GM18499 (cell line): ENCODE data around the gene CCDC167.
"Not testable (repeated sequence)": the region's sequence is repeated elsewhere in the genome, so short reads cannot be mapped to it uniquely, and the experiment has no call there.

ENCODE experiments used
- ATAC-seq: cut with Tn5 transposase; IDR thresholded peaks from one replicate; pipeline ENCODE4 v1.9.1; 2021; ENCODE audit warnings: moderate number of reproducible peaks; ENCODE audit not compliant: insufficient read depth, unreplicated experiment

CCDC167 gene

GRCh38 chr6:37512400-37513011, 12.8 kb upstream of the CCDC167 start:
- no peak for ATAC-seq

DNA sequence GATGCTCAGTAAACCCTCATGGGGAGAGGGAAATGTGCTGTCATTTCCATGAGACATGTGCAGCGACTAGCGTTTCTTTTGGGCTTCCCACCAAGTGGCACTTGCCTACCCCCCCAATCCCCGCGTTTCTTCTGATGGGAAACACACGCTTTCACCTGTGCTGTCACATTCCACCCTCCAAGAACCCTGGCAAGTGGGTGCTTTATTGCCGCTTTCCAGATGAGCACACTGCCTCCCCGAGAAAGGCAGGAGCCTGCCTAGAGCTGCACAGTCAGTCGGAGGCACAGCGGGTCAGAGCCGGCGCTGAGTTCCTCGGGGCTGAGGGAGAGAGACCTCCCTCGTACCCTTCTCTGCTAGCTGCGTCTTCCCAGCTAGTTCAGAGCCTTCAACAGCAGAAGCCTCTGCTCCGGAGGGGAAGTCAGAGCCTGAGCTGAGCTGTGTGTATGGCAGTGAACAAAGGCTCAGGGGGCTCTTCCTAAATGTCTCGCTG, 12.3 kb upstream of the CCDC167 start:
- no peak for ATAC-seq

GRCh38 chr6:37511201-37511600, 11.5 kb upstream of the CCDC167 start:
- no peak for ATAC-seq

- ATAC-seq: no peak
Measured at GRCh38 chr6:37507690-37508421, 8.2 kb upstream of the CCDC167 start.

GRCh38 chr6:37507077-37507476, 7.4 kb upstream of the CCDC167 start:
- no peak for ATAC-seq

GRCh38 chr6:37506479-37506878, 6.8 kb upstream of the CCDC167 start:
- ATAC-seq: no peak

DNA sequence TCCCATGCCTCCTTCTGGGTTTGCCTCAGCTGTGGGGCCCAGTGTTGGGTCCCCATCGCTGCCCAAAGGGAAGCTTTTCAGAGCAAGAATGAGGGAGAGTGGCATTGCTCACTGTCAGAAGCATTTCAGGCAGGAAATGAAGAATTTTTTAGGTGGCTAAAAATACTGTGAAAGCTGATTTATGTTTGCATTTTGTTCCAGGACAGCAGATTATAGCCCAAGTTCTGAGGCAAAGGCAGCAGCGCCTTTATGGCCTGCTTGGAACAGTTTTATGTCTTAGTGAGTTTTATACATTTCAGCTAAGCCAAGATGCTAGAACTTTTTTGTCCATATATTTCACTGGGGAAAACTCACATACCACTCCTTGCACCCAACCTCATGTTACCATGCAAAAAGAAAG, 4.3 kb upstream of the CCDC167 start:
- no peak for ATAC-seq

DNA sequence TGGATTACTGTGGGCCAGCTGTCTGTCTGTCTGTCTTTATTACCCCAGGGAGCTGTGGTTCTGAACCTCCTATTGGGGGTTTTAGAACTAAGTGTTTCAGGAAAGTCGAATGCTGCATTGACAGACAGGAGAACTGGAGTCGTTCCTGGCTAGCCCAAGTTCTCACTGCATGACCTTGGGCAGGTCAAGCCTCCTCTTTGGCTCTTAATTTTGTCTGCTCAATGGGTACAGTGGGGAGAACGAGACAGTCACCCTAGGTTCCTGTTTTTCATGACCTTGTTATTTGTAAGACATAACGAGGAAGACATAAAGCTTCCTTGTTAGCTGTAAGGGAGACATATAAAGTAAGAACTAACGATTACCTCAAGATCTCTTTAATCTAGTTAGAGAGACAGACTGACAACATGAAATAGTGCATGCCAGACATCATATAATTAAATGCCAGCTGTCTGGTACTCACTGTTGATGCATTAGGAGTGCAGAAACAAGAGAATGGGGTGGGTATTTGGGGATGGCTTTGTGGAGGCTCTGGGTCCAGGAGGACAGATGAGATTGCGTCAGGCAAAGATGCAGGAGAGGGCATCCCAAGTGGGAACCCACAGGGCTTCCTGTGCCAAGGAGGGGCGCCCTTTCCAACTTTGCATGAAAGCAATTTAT, 3.7 kb upstream of the CCDC167 start:
- ATAC-seq: no peak

DNA sequence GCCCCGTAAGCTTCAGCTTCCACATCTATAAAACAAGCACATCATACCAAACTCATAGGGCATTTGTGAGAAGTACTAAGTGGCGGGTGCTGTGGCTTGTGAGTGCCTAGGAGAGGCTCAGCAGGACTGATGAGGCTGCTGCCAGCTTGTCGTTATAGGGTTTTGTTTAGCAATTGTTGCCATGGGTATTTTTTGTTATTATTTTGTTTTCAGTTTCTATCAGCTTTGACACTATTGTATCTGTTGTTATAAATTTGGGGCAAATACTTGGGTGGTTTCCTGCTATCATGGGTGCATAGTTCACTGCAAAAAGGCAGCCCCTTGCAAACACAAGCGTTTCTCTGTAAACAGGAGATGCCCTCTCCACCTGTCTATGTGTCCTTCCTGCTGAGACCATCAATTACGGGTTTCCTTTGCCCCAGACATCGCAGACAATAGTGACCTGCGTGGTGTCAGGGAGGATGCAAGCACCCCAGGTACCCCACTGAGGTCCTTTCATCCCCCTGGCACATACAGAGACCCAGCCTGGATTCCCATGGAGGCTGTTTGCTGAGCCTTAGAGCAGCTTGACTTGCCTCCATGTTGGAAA, 3.1 kb upstream of the CCDC167 start:
- no peak for ATAC-seq

- no peak for ATAC-seq
Measured at GRCh38 chr6:37501632-37502491, 2.2 kb upstream of the CCDC167 start.

GRCh38 chr6:37500904-37501303, 1.2 kb upstream of the CCDC167 start:
- ATAC-seq: not testable (repeated sequence)

DNA sequence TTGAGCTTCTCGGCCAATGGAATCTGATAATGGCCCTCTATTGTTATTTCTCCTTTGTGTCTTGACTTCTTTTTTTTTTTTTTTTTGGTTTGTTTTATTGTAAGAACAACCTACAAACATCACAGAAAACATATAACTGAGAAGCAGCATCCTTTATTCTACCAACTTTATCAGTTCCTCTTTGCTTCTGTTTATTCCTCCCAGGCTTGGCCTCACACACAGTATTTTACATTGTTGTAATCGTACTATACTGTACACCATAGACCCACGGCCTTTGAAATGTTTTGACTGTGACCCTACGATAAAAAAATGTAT, 558 bp upstream of the CCDC167 start:
- ATAC-seq: peak; percentile 4

DNA sequence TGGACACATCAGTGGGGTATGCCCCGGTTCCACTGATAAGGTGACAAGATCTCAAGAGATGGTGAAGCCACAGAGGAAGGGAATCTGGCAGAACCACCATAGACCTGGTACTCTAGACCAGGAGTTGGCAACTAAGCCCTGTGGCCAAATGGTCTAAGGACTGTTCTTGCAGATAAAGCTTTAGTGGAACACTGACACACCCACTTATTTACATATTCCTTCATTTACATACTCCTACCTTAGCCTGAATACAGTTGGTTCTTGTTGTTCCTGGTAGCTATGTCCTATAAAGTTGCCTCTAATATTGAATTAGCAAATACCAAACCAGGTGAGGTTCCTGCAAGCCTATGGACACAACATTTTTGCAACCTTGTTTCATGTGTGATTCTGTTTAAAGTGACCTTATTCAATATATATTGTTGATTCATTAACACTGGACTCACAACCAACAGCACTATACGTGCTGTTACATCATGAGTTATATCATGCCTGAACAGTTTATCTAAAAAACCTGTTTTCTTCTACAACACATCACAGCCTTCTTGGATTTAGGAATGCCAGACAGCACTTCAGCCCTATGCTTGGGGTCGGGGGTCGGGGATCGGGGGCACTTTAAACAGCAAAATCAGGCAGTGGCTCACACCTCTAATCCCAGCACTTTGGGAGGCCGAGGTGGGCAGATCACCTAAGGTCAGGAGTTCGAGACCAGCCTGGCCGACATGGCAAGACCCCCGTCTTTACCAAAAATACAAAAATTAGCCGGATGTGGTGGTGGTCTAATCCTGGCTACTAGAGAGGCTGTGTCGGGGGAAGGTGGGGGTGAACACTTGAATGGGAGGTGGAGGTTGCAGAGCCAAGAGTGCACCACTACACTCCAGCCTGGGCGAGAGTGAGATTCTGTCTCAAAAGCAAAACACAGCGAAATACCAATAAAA, 2.5 kb downstream of the CCDC167 start:
- ATAC-seq: no peak

DNA sequence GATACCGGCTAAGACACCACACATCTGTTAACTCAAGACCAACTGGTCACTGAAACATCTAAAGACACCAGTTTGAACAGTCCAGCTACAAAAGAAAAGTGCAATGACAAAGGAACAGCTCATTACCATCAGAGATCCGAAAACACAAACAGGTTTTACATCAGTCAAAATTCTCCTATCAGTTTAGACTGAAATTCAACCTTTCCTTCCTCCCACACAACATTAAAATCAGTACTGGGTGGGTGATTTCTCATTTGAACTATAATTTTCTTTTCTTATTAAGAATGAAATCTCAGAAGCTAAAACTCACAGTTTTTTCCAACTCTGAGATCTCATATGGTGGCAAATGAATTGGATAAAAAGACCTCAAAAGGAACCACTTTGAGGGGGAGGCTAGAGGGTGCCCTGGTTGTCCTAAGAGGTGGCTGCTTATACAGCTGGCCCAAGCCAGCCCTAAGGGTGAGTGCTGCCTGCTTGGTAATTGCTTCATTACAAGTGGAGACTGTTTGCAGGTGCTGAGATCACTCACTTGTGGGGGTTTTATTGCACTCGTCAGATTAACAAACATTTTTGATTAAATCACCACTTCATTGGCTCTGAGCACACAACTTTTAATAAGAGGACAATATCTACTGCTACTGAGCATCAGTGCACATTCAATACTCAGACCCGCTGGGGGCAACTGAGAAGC, 4.3 kb downstream of the CCDC167 start:
- no peak for ATAC-seq

DNA sequence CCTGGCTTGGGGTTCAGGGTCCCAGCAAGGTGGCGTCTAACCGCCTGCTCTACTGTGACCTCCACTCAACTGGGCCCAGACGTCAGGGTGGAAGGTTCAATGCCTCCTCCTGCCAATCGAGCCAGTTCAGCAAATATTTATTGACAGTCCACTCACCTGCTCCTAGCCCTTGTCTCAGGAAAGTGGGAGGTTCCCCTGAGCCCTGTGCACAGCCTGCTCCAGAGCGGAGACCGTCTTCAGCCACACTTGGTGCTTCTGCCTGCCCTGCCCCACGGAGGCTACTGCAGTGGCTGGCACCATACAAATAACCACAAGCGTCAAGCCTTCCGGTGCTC, 6.1 kb downstream of the CCDC167 start:
- no peak for ATAC-seq

DNA sequence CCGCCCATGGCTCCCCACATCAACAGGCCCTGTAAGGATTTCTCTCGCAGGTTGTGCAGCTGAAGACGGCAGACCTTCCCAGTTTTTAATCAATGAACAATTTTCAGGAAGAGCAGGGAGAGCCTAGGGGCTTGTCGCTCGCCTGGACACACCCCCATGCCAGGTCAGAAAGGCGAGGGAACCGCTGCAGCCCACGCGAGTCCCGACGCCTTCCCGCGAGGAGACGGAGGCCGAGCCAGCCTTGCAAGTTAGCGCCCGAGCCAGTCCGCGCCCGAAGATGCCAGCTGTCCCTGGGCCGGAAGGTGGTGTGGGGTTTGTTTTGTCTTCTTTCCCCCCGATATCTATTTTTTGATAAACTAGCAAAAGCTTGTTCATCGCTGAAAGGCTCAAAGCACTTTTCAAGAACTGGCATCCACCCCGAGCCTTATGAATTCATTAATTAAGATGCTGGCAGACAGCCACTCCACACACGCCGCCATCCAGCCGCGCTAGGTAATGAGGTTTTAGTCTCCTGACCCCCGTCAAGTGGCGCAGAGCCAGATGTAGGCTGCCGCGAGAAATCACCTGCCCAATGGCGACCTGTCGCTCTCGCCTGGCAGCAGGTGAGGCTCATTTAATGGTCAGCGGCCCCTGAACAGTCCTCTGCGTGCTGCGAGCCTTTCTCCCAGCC, 6.6 kb downstream of the CCDC167 start:
- ATAC-seq: no peak

DNA sequence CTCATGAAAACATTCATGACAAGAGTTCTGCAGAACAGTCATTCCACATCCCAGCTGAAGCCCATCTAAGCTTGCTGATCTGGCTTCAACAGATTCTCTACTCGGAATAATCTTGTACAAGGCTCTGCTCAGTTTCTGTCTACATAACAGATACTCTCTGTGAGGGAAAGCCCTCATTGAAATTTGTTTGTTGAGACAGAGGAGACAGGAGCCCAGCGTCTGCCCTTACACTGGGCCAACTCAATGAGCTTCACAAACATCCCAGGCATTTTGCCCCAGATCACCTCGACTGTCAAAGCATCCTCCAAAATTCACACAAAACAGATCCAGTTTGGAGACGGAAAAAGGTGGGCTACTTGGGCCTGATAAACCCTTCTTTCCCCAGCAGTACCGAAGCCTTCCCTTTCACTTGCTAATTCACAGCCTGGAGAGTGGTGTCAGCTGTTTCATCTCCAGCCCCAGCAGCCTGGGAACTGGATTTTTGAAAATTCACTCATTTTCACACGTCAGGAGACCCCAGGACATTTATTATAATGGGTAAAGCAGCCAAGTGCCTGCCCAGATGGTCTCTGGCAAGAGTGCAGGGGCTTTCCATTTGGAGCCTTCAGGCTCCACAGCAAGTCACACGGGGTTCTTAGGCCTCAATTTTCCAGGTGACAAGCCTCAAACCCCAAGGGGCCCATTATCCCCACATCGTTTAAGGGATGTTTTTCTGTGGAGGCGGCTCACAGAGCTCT, 7.3 kb downstream of the CCDC167 start:
- no peak for ATAC-seq

DNA sequence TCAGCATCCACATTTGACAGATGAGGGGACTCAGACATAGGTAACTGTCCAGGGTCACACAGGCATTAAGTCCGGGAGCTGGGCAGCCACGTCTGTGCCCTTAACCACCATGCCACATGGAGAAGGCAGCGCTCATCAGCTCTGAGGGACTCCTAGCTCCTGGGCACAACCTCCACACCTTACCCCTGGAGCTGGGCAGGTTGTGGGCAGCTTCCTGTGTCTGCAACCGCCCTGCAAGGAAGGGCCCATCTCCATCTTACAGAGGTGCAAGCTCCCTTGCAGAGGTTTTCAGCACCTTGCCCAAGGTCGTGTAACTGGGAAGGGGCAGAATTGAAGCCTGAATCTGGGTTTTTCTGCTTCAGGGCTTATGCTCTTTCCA, 7.9 kb downstream of the CCDC167 start:
- ATAC-seq: no peak
